H9 (cell line): ENCODE data around the gene ZMIZ1. TPM values are rescaled to one million over a fixed set of nuclear protein-coding genes. Genes with fewer than 3 reads are reported as not detected.

Experiments
- DNase-seq: peaks from one replicate; pipeline ENCODE4 v3.0.0-alpha.2; 2017
- H2AFZ ChIP-seq: one replicate; pipeline ENCODE4 v1.6.1; 2013; ENCODE audit warnings: mild to moderate bottlenecking, low read length, control low read depth, moderate library complexity
- H2AK5ac ChIP-seq: 2 replicates; pipeline ENCODE4 v1.6.1; 2013; ENCODE audit warnings: low read length, control low read depth, mixed read lengths; ENCODE audit not compliant: insufficient read length
- H2BK120ac ChIP-seq: one replicate; pipeline ENCODE4 v1.6.1; 2013; ENCODE audit warnings: low read depth, mild to moderate bottlenecking, low read length, control low read depth, inconsistent platforms; ENCODE audit not compliant: poor library complexity, severe bottlenecking
- H2BK12ac ChIP-seq: 2 replicates; pipeline ENCODE4 v1.6.1; 2013; ENCODE audit warnings: low read length, control low read depth, mixed read lengths, low read depth; ENCODE audit not compliant: insufficient read length
- H2BK15ac ChIP-seq: 2 replicates; pipeline ENCODE4 v1.6.1; 2013; ENCODE audit warnings: low read depth, low read length, control low read depth
- H2BK20ac ChIP-seq: one replicate; pipeline ENCODE4 v1.6.1; 2013; ENCODE audit warnings: low read depth, mild to moderate bottlenecking, low read length, control low read depth, inconsistent platforms; ENCODE audit not compliant: poor library complexity, severe bottlenecking
- H2BK5ac ChIP-seq: 2 replicates; pipeline ENCODE4 v1.6.1; 2013; ENCODE audit warnings: low read length, control low read depth, mixed read lengths; ENCODE audit not compliant: insufficient read length
- H3K14ac ChIP-seq: 2 replicates; pipeline ENCODE4 v1.6.1; 2013; ENCODE audit warnings: low read length, control low read depth; ENCODE audit not compliant: insufficient read depth
- H3K18ac ChIP-seq: 2 replicates; pipeline ENCODE4 v1.6.1; 2013; ENCODE audit warnings: low read depth, mild to moderate bottlenecking, mixed read lengths, low read length, control low read depth; ENCODE audit not compliant: insufficient read length
- H3K23ac ChIP-seq: 2 replicates; pipeline ENCODE4 v1.6.1; 2013; ENCODE audit warnings: low read length, control low read depth, mixed read lengths, low read depth; ENCODE audit not compliant: insufficient read length
- H3K23me2 ChIP-seq: 2 replicates; pipeline ENCODE4 v1.6.1; 2013; ENCODE audit warnings: low read depth, mild to moderate bottlenecking, mixed read lengths, low read length, control low read depth; ENCODE audit not compliant: insufficient read length, poor library complexity, severe bottlenecking
- H3K27ac ChIP-seq: 2 replicates; pipeline ENCODE4 v1.5.1; 2013; ENCODE audit warnings: low read length, control low read depth, mixed read lengths, low read depth; ENCODE audit not compliant: insufficient read length
- H3K27me3 ChIP-seq: 2 replicates; pipeline ENCODE4 v1.6.1; 2013; ENCODE audit warnings: low read length, control low read depth, inconsistent platforms; ENCODE audit not compliant: insufficient read depth
- H3K4ac ChIP-seq: 2 replicates; pipeline ENCODE4 v1.6.1; 2013; ENCODE audit warnings: low read depth, mild to moderate bottlenecking, control low read depth, inconsistent platforms, low read length, moderate library complexity
- H3K4me1 ChIP-seq: 2 replicates; pipeline ENCODE4 v1.6.1; 2013; ENCODE audit warnings: low read length, control low read depth, inconsistent platforms; ENCODE audit not compliant: insufficient read depth
- H3K4me2 ChIP-seq: 2 replicates; pipeline ENCODE4 v1.6.1; 2013; ENCODE audit warnings: low read length, control low read depth, mixed read lengths; ENCODE audit not compliant: insufficient read length, insufficient read depth
- H3K56ac ChIP-seq: 2 replicates; pipeline ENCODE4 v1.6.1; 2013; ENCODE audit warnings: low read depth, mild to moderate bottlenecking, mixed read lengths, low read length, control low read depth; ENCODE audit not compliant: insufficient read length
- H3K79me1 ChIP-seq: 2 replicates; pipeline ENCODE4 v1.6.1; 2013; ENCODE audit warnings: low read depth, mild to moderate bottlenecking, moderate library complexity, low read length, control low read depth, inconsistent platforms; ENCODE audit not compliant: insufficient read depth, poor library complexity, severe bottlenecking
- H3K79me2 ChIP-seq: 2 replicates; pipeline ENCODE4 v1.6.1; 2013; ENCODE audit warnings: low read length, control low read depth, inconsistent platforms; ENCODE audit not compliant: insufficient read depth
- H3K9ac ChIP-seq: 2 replicates; pipeline ENCODE4 v1.6.1; 2013; ENCODE audit warnings: low read length, control low read depth, mixed read lengths; ENCODE audit not compliant: insufficient read length; ENCODE audit errors: extremely low read depth
- H3K9me3 ChIP-seq: one replicate; pipeline ENCODE4 v1.6.1; 2013; ENCODE audit warnings: low read depth, low read length, inconsistent platforms; ENCODE audit not compliant: control insufficient read depth
- H3T11ph ChIP-seq: one replicate; pipeline ENCODE4 v1.6.1; 2013; ENCODE audit warnings: mild to moderate bottlenecking, low read length, control low read depth, inconsistent platforms
- H4K20me1 ChIP-seq: one replicate; pipeline ENCODE4 v1.6.1; 2013; ENCODE audit not compliant: control insufficient read depth, insufficient read length, insufficient read depth
- H4K5ac ChIP-seq: 2 replicates; pipeline ENCODE4 v1.6.1; 2013; ENCODE audit warnings: low read depth, mild to moderate bottlenecking, mixed read lengths, low read length, control low read depth; ENCODE audit not compliant: insufficient read length
- H4K8ac ChIP-seq: replicated peaks from 2 replicates; pipeline ENCODE4 v1.6.1; 2013; ENCODE audit warnings: low read length, control low read depth, mixed read lengths, low read depth; ENCODE audit not compliant: insufficient read length
- H4K91ac ChIP-seq: 2 replicates; pipeline ENCODE4 v1.6.1; 2013; ENCODE audit warnings: low read depth, mild to moderate bottlenecking, moderate library complexity, mixed read lengths, low read length, control low read depth; ENCODE audit not compliant: insufficient read length
- H3K27ac Mint-ChIP-seq, 3 experiments: 2 replicates in 2 of 3; 3 replicates in 1 of 3; pipeline ENCODE4 v1.8.0; 2020 to 2021; ENCODE audit warnings: mixed read lengths in 3 of 3, mild to moderate bottlenecking in 1 of 3, moderate library complexity in 1 of 3
- H3K27me3 Mint-ChIP-seq: 2 replicates; pipeline ENCODE4 v1.8.0; 2021; ENCODE audit warnings: low read depth, mild to moderate bottlenecking, moderate library complexity, mixed read lengths
- H3K36me3 Mint-ChIP-seq, 3 experiments: 2 replicates in 2 of 3; 3 replicates in 1 of 3; pipeline ENCODE4 v1.8.0; 2020 to 2021; ENCODE audit warnings: low read depth in 3 of 3, mixed read lengths in 3 of 3; ENCODE audit not compliant: insufficient read depth in 1 of 3
- H3K4me1 Mint-ChIP-seq, 2 experiments: 2 replicates each; pipeline ENCODE4 v1.8.0; 2020; ENCODE audit warnings: mixed read lengths in 2 of 2
- H3K4me3 Mint-ChIP-seq, 2 experiments: 2 replicates in 1 of 2; 3 replicates in 1 of 2; pipeline ENCODE4 v1.8.0; 2020 to 2021; ENCODE audit warnings: mild to moderate bottlenecking in 2 of 2, mixed read lengths in 2 of 2, moderate library complexity in 1 of 2
- H3K9me3 Mint-ChIP-seq, 2 experiments: 2 replicates in 1 of 2; 3 replicates in 1 of 2; pipeline ENCODE4 v1.8.0; 2020; ENCODE audit warnings: mild to moderate bottlenecking in 2 of 2, mixed read lengths in 2 of 2, moderate library complexity in 1 of 2
- whole genome bisulfite sequencing: extraction: QIAGEN DNeasy Blood & Tissue Kit; methylation state at CpG from one replicate; pipeline ENCODE4 v1.1.7; 2013; ENCODE audit warnings: missing lambda C conversion rate, low lambda C conversion rate, mixed read lengths; ENCODE audit not compliant: insufficient read length; ENCODE audit errors: extremely low coverage; 5-methylcytosine and 5-hydroxymethylcytosine counted together
- total RNA-seq: library from RNA; stranded (reverse); gene quantifications from 2 replicates; pipeline ENCODE4 v1.2.1, GENCODE V29; 2021
- TF ChIP-seq, protein P1 (sequence below): fragments of 200-600 bp; sonication (generic); conservative IDR thresholded peaks from 3 replicates; pipeline ENCODE4 v1.8.0; 2021; ENCODE audit warnings: antibody characterized with exemption, mild to moderate bottlenecking

Gene ZMIZ1
- total RNA-seq, 1 experiment from 2014 or later = 36.9 TPM

DNA sequence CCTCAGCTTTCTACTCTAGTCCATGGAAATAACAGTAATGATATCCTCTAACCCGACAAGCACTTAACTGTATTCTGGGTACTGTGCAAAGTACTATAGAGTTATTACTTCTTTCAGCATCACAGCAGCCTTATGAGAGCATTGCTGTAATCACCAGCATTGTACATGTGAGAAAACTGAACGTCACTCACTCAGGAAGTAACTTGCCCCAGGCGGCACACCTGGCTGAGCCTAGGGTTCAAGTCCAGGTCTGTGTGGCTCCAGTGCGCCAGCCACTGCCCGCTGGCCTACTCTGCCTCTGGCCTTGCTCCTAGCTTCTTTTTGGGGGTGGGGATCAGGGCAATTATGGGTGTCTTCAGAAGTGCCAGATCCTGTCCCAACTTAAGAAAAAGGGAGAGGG lies 50.5 kb downstream of the ZMIZ1 start:
- no peak for DNase-seq
- WGBS = no CpG with 5 or more reads among the region's 5 CpGs
- no peak overlapping the region for H2BK20ac ChIP-seq
- H3K27ac ChIP-seq = no peak overlapping the region
- H2AFZ ChIP-seq = no peak overlapping the region
- no peaks in the 10 kb centered on the region for H3K23me2 ChIP-seq
- no peak overlapping the region for H3K23ac ChIP-seq
- no peak overlapping the region for H2BK15ac ChIP-seq
- H3K4me1 ChIP-seq = peaks cover 2% of the 10 kb centered on the region; the same call in 1 of the 2 replicates
- H4K91ac ChIP-seq = no peak overlapping the region
- H2BK5ac ChIP-seq = no peak overlapping the region
- H3K9ac ChIP-seq = no peak overlapping the region
- peaks cover 6% of the 10 kb centered on the region; the same call in 1 of the 2 replicates for H3K79me2 ChIP-seq
- peaks cover 4 to 22% (median 14%) of the 10 kb centered on the region in 3 experiments for H3K36me3 Mint-ChIP-seq
- no peak overlapping the region for H4K5ac ChIP-seq
- no peaks in the 10 kb centered on the region for H4K20me1 ChIP-seq
- no peaks in the 10 kb centered on the region for H3K9me3 ChIP-seq
- H3K27me3 ChIP-seq = no peaks in the 10 kb centered on the region
- H3K4me2 ChIP-seq = no peak overlapping the region
- no peak overlapping the region for H4K8ac ChIP-seq
- H3K9me3 Mint-ChIP-seq = no peaks in the 10 kb centered on the region
- H3K79me1 ChIP-seq = no peaks in the 10 kb centered on the region
- H3K18ac ChIP-seq = no peak overlapping the region
- no peak overlapping the region for H2BK12ac ChIP-seq
- no peak overlapping the region for H3K4ac ChIP-seq
- peaks cover 26 to 35% of the 10 kb centered on the region in 2 experiments for H3K4me1 Mint-ChIP-seq
- TF ChIP-seq, protein P1, sequence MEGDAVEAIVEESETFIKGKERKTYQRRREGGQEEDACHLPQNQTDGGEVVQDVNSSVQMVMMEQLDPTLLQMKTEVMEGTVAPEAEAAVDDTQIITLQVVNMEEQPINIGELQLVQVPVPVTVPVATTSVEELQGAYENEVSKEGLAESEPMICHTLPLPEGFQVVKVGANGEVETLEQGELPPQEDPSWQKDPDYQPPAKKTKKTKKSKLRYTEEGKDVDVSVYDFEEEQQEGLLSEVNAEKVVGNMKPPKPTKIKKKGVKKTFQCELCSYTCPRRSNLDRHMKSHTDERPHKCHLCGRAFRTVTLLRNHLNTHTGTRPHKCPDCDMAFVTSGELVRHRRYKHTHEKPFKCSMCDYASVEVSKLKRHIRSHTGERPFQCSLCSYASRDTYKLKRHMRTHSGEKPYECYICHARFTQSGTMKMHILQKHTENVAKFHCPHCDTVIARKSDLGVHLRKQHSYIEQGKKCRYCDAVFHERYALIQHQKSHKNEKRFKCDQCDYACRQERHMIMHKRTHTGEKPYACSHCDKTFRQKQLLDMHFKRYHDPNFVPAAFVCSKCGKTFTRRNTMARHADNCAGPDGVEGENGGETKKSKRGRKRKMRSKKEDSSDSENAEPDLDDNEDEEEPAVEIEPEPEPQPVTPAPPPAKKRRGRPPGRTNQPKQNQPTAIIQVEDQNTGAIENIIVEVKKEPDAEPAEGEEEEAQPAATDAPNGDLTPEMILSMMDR = no peak
- H3T11ph ChIP-seq = no peak overlapping the region
- no peak overlapping the region for H3K14ac ChIP-seq
- H2BK120ac ChIP-seq = no peak overlapping the region
- no peak overlapping the region for H2AK5ac ChIP-seq
- H3K56ac ChIP-seq = no peak overlapping the region
- no peaks in the 10 kb centered on the region for H3K27me3 Mint-ChIP-seq
- H3K4me3 Mint-ChIP-seq = no peak overlapping the region
- H3K27ac Mint-ChIP-seq = no peak overlapping the region
